ENCODE results near the gene KISS1.

Gene KISS1, protein sequence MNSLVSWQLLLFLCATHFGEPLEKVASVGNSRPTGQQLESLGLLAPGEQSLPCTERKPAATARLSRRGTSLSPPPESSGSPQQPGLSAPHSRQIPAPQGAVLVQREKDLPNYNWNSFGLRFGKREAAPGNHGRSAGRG

DNA sequence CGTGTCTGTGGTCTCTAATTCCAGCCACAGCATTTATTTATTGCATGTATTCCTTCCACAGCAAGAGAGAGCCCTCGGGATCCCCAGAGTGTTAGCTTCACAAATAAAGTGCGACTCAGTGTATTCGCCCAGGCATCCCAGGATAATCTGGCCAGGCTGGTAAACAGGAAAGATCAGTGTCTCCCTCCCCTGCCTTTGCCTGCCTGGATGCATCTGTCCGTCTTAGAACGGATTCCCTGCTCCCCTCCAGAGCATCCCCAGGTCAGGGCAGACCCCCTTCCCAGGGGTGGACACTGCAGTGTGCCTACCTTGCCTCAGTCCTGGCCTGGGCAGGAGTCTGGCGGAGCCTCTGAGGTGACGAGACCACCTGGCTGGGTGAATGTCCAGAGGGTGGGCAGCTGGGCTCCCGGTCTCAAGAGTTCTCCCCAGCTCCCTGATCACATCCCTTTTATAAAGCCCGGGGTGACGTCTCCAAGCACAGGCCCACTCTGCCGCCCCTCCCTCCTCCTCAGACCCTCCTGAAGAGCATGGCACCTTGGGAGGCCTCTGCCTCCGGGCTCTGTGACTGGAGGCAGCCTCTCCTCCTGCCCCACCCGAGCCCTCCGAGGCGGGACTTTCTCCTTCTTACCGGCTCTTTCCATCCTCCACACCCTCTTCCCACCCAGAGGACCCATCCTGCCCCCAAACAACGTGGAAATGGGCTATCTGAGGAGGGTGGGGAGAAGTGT, at the start of gene KISS1:
TSS of gene KISS1 (minus strand) at position 424 of the 728 bp plus-strand sequence. CDS start 3,615 bp downstream, outside the sequence.
- Histone ChIP-seq H3K27ac (ENCODE audit: low read depth, low read length) (no peak within 1 kb of the TSS), H3K36me3 (ENCODE audit: control insufficient read depth, low read length) (no peaks in the 10 kb centered on the region), H3K79me2 (ENCODE audit: control insufficient read depth, low read length) (no peaks in the 10 kb centered on the region), H3K4me3 (ENCODE audit: low read length) (no peak within 1 kb of the TSS), H3K27me3 (ENCODE audit: control insufficient read depth, low read length) (peaks cover 21% of the 10 kb centered on the region), H3K9me3 (ENCODE audit: control insufficient read depth, insufficient read depth, low read length) (peaks cover 2% of the 10 kb centered on the region), H3K4me2 (ENCODE audit: low read length) (no peak within 1 kb of the TSS), H3F3A (ENCODE audit: control insufficient read depth, insufficient read depth) (no peaks in the 10 kb centered on the region), H3K4me1 (ENCODE audit: control insufficient read depth, low read length) (no peaks in the 10 kb centered on the region), H3K9me2 (replicated peaks; ENCODE audit: control insufficient read depth, low read length) (no peaks in the 10 kb centered on the region), H4K20me1 (ENCODE audit: control insufficient read depth, insufficient read depth, low read depth, low read length) (no peaks in the 10 kb centered on the region)
- TF ChIP-seq EZH2phosphoT487 (IDR thresholded peaks at IDR 0.05; ENCODE audit: borderline replicate concordance, low read length) = no peak
- TF ChIP-seq, protein P1, sequence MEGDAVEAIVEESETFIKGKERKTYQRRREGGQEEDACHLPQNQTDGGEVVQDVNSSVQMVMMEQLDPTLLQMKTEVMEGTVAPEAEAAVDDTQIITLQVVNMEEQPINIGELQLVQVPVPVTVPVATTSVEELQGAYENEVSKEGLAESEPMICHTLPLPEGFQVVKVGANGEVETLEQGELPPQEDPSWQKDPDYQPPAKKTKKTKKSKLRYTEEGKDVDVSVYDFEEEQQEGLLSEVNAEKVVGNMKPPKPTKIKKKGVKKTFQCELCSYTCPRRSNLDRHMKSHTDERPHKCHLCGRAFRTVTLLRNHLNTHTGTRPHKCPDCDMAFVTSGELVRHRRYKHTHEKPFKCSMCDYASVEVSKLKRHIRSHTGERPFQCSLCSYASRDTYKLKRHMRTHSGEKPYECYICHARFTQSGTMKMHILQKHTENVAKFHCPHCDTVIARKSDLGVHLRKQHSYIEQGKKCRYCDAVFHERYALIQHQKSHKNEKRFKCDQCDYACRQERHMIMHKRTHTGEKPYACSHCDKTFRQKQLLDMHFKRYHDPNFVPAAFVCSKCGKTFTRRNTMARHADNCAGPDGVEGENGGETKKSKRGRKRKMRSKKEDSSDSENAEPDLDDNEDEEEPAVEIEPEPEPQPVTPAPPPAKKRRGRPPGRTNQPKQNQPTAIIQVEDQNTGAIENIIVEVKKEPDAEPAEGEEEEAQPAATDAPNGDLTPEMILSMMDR (IDR thresholded peaks at IDR 0.05; ENCODE audit: low read depth, low read length, poor library complexity, severe bottlenecking) = no peak

GRCh38 chr1:204242920-204243319, 46.6 kb upstream of the KISS1 start:
- Histone ChIP-seq H3K27ac (ENCODE audit: low read depth, low read length) (no peak overlapping the region), H3K27me3 (ENCODE audit: control insufficient read depth, low read length) (0 out of 2 replicates have a peak, but pooled peaks cover 2% of the 10 kb centered on the region), H3K4me3 (ENCODE audit: low read length) (no peak overlapping the region), H3K9me3 (ENCODE audit: control insufficient read depth, insufficient read depth, low read length) (no peaks in the 10 kb centered on the region), H3F3A (ENCODE audit: control insufficient read depth, insufficient read depth) (no peaks in the 10 kb centered on the region), H3K4me2 (ENCODE audit: low read length) (no peak overlapping the region), H3K36me3 (ENCODE audit: control insufficient read depth, low read length) (no peaks in the 10 kb centered on the region), H3K9me2 (replicated peaks; ENCODE audit: control insufficient read depth, low read length) (no peaks in the 10 kb centered on the region), H3K4me1 (ENCODE audit: control insufficient read depth, low read length) (no peaks in the 10 kb centered on the region), H3K79me2 (ENCODE audit: control insufficient read depth, low read length) (no peaks in the 10 kb centered on the region), H4K20me1 (ENCODE audit: control insufficient read depth, insufficient read depth, low read depth, low read length) (no peaks in the 10 kb centered on the region)
- no peak for TF ChIP-seq EZH2phosphoT487 (IDR thresholded peaks at IDR 0.05; ENCODE audit: borderline replicate concordance, low read length)
- TF ChIP-seq, protein P1 (IDR thresholded peaks at IDR 0.05; ENCODE audit: low read depth, low read length, poor library complexity, severe bottlenecking) = no peak

- H3K4me1 ChIP-seq (ENCODE audit: control insufficient read depth, low read length) = no peaks in the 10 kb centered on the region
- H4K20me1 ChIP-seq (ENCODE audit: control insufficient read depth, insufficient read depth, low read depth, low read length) = no peaks in the 10 kb centered on the region
- no peak overlapping the region for H3K4me3 ChIP-seq (ENCODE audit: low read length)
- 0 out of 2 replicates have a peak, but pooled peaks cover 2% of the 10 kb centered on the region for H3K27me3 ChIP-seq (ENCODE audit: control insufficient read depth, low read length)
- H3F3A ChIP-seq (ENCODE audit: control insufficient read depth, insufficient read depth) = no peaks in the 10 kb centered on the region
- TF ChIP-seq, protein P1 (IDR thresholded peaks at IDR 0.05; ENCODE audit: low read depth, low read length, poor library complexity, severe bottlenecking) = no peak
- no peak for TF ChIP-seq EZH2phosphoT487 (IDR thresholded peaks at IDR 0.05; ENCODE audit: borderline replicate concordance, low read length)
- no peaks in the 10 kb centered on the region for H3K36me3 ChIP-seq (ENCODE audit: control insufficient read depth, low read length)
- no peak overlapping the region for H3K27ac ChIP-seq (ENCODE audit: low read depth, low read length)
- H3K79me2 ChIP-seq (ENCODE audit: control insufficient read depth, low read length) = no peaks in the 10 kb centered on the region
- H3K9me2 ChIP-seq (replicated peaks; ENCODE audit: control insufficient read depth, low read length) = no peaks in the 10 kb centered on the region
- H3K9me3 ChIP-seq (ENCODE audit: control insufficient read depth, insufficient read depth, low read length) = no peaks in the 10 kb centered on the region
- no peak overlapping the region for H3K4me2 ChIP-seq (ENCODE audit: low read length)
These were observed 45.6 kb upstream of the KISS1 start for GRCh38 chr1:204241914-204242313.

All from DOHH2 (cell line).